ENCODE measurements around the gene PTPN23. TPM values are rescaled to one million over a fixed set of nuclear protein-coding genes. Genes with fewer than 3 reads are reported as not detected.

Gene PTPN23
- total and polyA plus RNA-seq, 2 of the 8 experiments (the other 6 are each of a cell fraction or from before 2014, with no cell fraction given), result 2.9 to 46.7 TPM

DNA sequence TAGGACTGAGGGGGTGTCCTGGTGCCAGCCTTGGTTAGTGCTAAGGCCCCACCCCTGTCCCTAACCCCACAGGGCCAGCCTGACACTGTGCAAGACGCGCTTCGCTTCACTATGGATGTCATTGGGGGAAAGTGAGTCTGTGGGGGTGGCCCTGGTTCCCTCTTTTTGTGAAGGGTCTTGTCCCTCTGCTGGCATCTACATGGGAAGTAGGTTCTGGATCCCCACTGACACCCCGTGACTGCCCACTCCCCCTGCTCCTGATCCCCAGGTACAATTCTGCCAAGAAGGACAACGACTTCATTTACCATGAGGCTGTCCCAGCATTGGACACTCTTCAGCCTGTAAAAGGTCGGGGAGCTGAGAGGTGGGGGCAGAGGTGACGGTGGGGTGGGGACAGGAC, 26.4 kb downstream of the PTPN23 start (continued):
- no peak for TF ChIP-seq CHD7 (IDR thresholded peaks at IDR 0.05; ENCODE audit: insufficient replicate concordance, low read length)
- no peak for TF ChIP-seq CREB1 (IDR thresholded peaks at IDR 0.05)
- TF ChIP-seq CTBP2 (IDR thresholded peaks at IDR 0.05; ENCODE audit: borderline replicate concordance, insufficient read depth, insufficient read length, low read length), result no peak
- TF ChIP-seq CTCF (IDR thresholded peaks at IDR 0.05; ENCODE audit: control extremely low read depth in 1 of 3, insufficient read depth in 1 of 3, low read depth in 1 of 3, low read length in 3 of 3), result no peak
- TF ChIP-seq BACH1 (IDR thresholded peaks at IDR 0.05; ENCODE audit: low read length), result no peak
- TF ChIP-seq KDM1A (IDR thresholded peaks at IDR 0.05; ENCODE audit: borderline replicate concordance, low read length), result no peak
- no peak for TF ChIP-seq MAFK (IDR thresholded peaks at IDR 0.05; ENCODE audit: low read depth, low read length)
- no peak for TF ChIP-seq RNF2 (IDR thresholded peaks at IDR 0.05; ENCODE audit: borderline replicate concordance, low read depth, low read length, missing control alignments, poor library complexity, severe bottlenecking)
- TF ChIP-seq KDM5A (IDR thresholded peaks at IDR 0.05; ENCODE audit: low read length), result no peak
